Measurements from ENCODE around the gene SDF2L1. TPM values are rescaled to one million over a fixed set of nuclear protein-coding genes. Genes with fewer than 3 reads are reported as not detected.
"Not testable (repeated sequence)": the region's sequence is repeated elsewhere in the genome, so short reads cannot be mapped to it uniquely, and the experiment has no call there.

SDF2L1 gene
- total RNA-seq, 1 donor from 2014 or later: 95.6 TPM

- DNase-seq (ENCODE audit: low spot score): no peak
- intact Hi-C loops (cut with micrococcal nuclease): no loop called here
- no peaks in the 10 kb centered on the region for H3K4me1 Mint-ChIP-seq (ENCODE audit: low read depth)
Measured at GRCh38 chr22:21683401-21683811, 41.3 kb downstream of the SDF2L1 start.

GRCh38 chr22:21684492-21685163 lies 42.5 kb downstream of the SDF2L1 start:
- H3K4me3 Mint-ChIP-seq (ENCODE audit: low read depth): no peak overlapping the region
- peaks cover 36% of the 10 kb centered on the region for H3K36me3 Mint-ChIP-seq (ENCODE audit: low read depth)
- no peak overlapping the region for H3K27ac Mint-ChIP-seq
- DNase-seq (ENCODE audit: low spot score): no peak
- no peaks in the 10 kb centered on the region for H3K4me1 Mint-ChIP-seq (ENCODE audit: low read depth)
- no peaks in the 10 kb centered on the region for H3K27me3 Mint-ChIP-seq (ENCODE audit: low read depth)
- H3K9me3 Mint-ChIP-seq: no peaks in the 10 kb centered on the region
- intact Hi-C loops (cut with micrococcal nuclease): no loop called here

More at GRCh38 chr22:21683401-21683811, 41.3 kb downstream of the SDF2L1 start:
- Mint-ChIP-seq H3K27ac (no peak overlapping the region), H3K4me3 (ENCODE audit: low read depth) (no peak overlapping the region), H3K9me3 (no peaks in the 10 kb centered on the region), H3K27me3 (ENCODE audit: low read depth) (no peaks in the 10 kb centered on the region), H3K36me3 (ENCODE audit: low read depth) (peaks cover 29% of the 10 kb centered on the region)

- Mint-ChIP-seq H3K27me3 (ENCODE audit: low read depth) (no peaks in the 10 kb centered on the region), H3K36me3 (ENCODE audit: low read depth) (peaks cover 38% of the 10 kb centered on the region), H3K4me1 (ENCODE audit: low read depth) (peaks cover under 1% of the 10 kb centered on the region), H3K9me3 (no peaks in the 10 kb centered on the region), H3K4me3 (ENCODE audit: low read depth) (no peak overlapping the region), H3K27ac (no peak overlapping the region)
- DNase-seq (ENCODE audit: low spot score): no peak
- intact Hi-C loops (cut with micrococcal nuclease): no loop called here
Measured at GRCh38 chr22:21685164-21685513, 43.0 kb downstream of the SDF2L1 start.

GRCh38 chr22:21686193-21686608 lies 44.1 kb downstream of the SDF2L1 start:
- intact Hi-C loops (cut with micrococcal nuclease): no loop called here
- Mint-ChIP-seq H3K36me3 (ENCODE audit: low read depth) (peaks cover 37% of the 10 kb centered on the region), H3K9me3 (no peaks in the 10 kb centered on the region), H3K27me3 (ENCODE audit: low read depth) (no peaks in the 10 kb centered on the region), H3K27ac (no peak overlapping the region), H3K4me3 (ENCODE audit: low read depth) (no peak overlapping the region), H3K4me1 (ENCODE audit: low read depth) (peaks cover 6% of the 10 kb centered on the region)
- no peak for DNase-seq (ENCODE audit: low spot score)

GRCh38 chr22:21686634-21687393 lies 44.7 kb downstream of the SDF2L1 start:
- no peak for DNase-seq (ENCODE audit: low spot score)
- Mint-ChIP-seq H3K27me3 (ENCODE audit: low read depth) (no peaks in the 10 kb centered on the region), H3K27ac (no peak overlapping the region), H3K36me3 (ENCODE audit: low read depth) (peaks cover 36% of the 10 kb centered on the region), H3K9me3 (no peaks in the 10 kb centered on the region), H3K4me1 (ENCODE audit: low read depth) (peaks cover 6% of the 10 kb centered on the region), H3K4me3 (ENCODE audit: low read depth) (no peak overlapping the region)
- intact Hi-C loops (cut with micrococcal nuclease): no loop called here

GRCh38 chr22:21687685-21688259 lies 45.7 kb downstream of the SDF2L1 start:
- intact Hi-C loops (cut with micrococcal nuclease): no loop called here
- peaks cover 6% of the 10 kb centered on the region for H3K4me1 Mint-ChIP-seq (ENCODE audit: low read depth)
- no peaks in the 10 kb centered on the region for H3K27me3 Mint-ChIP-seq (ENCODE audit: low read depth)
- no peaks in the 10 kb centered on the region for H3K9me3 Mint-ChIP-seq
- peaks cover 35% of the 10 kb centered on the region for H3K36me3 Mint-ChIP-seq (ENCODE audit: low read depth)
- no peak for DNase-seq (ENCODE audit: low spot score)
- H3K27ac Mint-ChIP-seq: no peak overlapping the region
- no peak overlapping the region for H3K4me3 Mint-ChIP-seq (ENCODE audit: low read depth)

GRCh38 chr22:21688341-21688705 lies 46.2 kb downstream of the SDF2L1 start:
- H3K4me3 Mint-ChIP-seq (ENCODE audit: low read depth): no peak overlapping the region
- H3K4me1 Mint-ChIP-seq (ENCODE audit: low read depth): peaks cover 6% of the 10 kb centered on the region
- no peaks in the 10 kb centered on the region for H3K27me3 Mint-ChIP-seq (ENCODE audit: low read depth)
- no peak for DNase-seq (ENCODE audit: low spot score)
- no peaks in the 10 kb centered on the region for H3K9me3 Mint-ChIP-seq
- peaks cover 37% of the 10 kb centered on the region for H3K36me3 Mint-ChIP-seq (ENCODE audit: low read depth)
- H3K27ac Mint-ChIP-seq: no peak overlapping the region
- intact Hi-C loops (cut with micrococcal nuclease): no loop called here

- no peak for DNase-seq (ENCODE audit: low spot score)
- H3K36me3 Mint-ChIP-seq (ENCODE audit: low read depth): peaks cover 38% of the 10 kb centered on the region
- peaks cover 6% of the 10 kb centered on the region for H3K4me1 Mint-ChIP-seq (ENCODE audit: low read depth)
- intact Hi-C loops (cut with micrococcal nuclease): no loop called here
- no peaks in the 10 kb centered on the region for H3K27me3 Mint-ChIP-seq (ENCODE audit: low read depth)
- no peaks in the 10 kb centered on the region for H3K9me3 Mint-ChIP-seq
- no peak overlapping the region for H3K4me3 Mint-ChIP-seq (ENCODE audit: low read depth)
- H3K27ac Mint-ChIP-seq: peak overlapping the region; percentile 22
Measured at GRCh38 chr22:21688706-21689381, 46.7 kb downstream of the SDF2L1 start.

- Mint-ChIP-seq H3K36me3 (ENCODE audit: low read depth) (peaks cover 34% of the 10 kb centered on the region), H3K27ac (peak overlapping the region; percentile 56), H3K4me3 (ENCODE audit: low read depth) (no peak overlapping the region), H3K9me3 (no peaks in the 10 kb centered on the region), H3K4me1 (ENCODE audit: low read depth) (peaks cover 6% of the 10 kb centered on the region), H3K27me3 (ENCODE audit: low read depth) (no peaks in the 10 kb centered on the region)
- intact Hi-C loops (cut with micrococcal nuclease): no loop called here
- DNase-seq (ENCODE audit: low spot score): no peak
Measured at GRCh38 chr22:21690401-21690801, 48.3 kb downstream of the SDF2L1 start.

GRCh38 chr22:21691816-21692215 lies 49.7 kb downstream of the SDF2L1 start:
- no peak for DNase-seq (ENCODE audit: low spot score)
- Mint-ChIP-seq H3K9me3 (no peaks in the 10 kb centered on the region), H3K4me3 (ENCODE audit: low read depth) (no peak overlapping the region), H3K27me3 (ENCODE audit: low read depth) (no peaks in the 10 kb centered on the region), H3K4me1 (ENCODE audit: low read depth) (peaks cover 6% of the 10 kb centered on the region), H3K36me3 (ENCODE audit: low read depth) (peaks cover 37% of the 10 kb centered on the region), H3K27ac (no peak overlapping the region)
- intact Hi-C loops (cut with micrococcal nuclease): no loop called here

GRCh38 chr22:21692856-21693255 lies 50.8 kb downstream of the SDF2L1 start:
- DNase-seq (ENCODE audit: low spot score); H3K4me1 Mint-ChIP-seq (ENCODE audit: low read depth); H3K27me3 Mint-ChIP-seq (ENCODE audit: low read depth); H3K9me3 Mint-ChIP-seq; H3K4me3 Mint-ChIP-seq (ENCODE audit: low read depth); H3K27ac Mint-ChIP-seq; intact Hi-C loops (cut with micrococcal nuclease): not testable (repeated sequence)
- H3K36me3 Mint-ChIP-seq (ENCODE audit: low read depth): peaks cover 41% of the 10 kb centered on the region

- DNase-seq (ENCODE audit: low spot score): no peak
- no peaks in the 10 kb centered on the region for H3K27me3 Mint-ChIP-seq (ENCODE audit: low read depth)
- intact Hi-C loops (cut with micrococcal nuclease): no loop called here
Measured at GRCh38 chr22:21693333-21693998, 51.4 kb downstream of the SDF2L1 start.

More at GRCh38 chr22:21693333-21693998, 51.4 kb downstream of the SDF2L1 start:
- no peaks in the 10 kb centered on the region for H3K9me3 Mint-ChIP-seq
- peaks cover 41% of the 10 kb centered on the region for H3K36me3 Mint-ChIP-seq (ENCODE audit: low read depth)
- no peak overlapping the region for H3K4me3 Mint-ChIP-seq (ENCODE audit: low read depth)
- H3K4me1 Mint-ChIP-seq (ENCODE audit: low read depth): peaks cover 6% of the 10 kb centered on the region
- no peak overlapping the region for H3K27ac Mint-ChIP-seq
